ENCODE data around the gene KLHL34. TPM values are rescaled to one million over a fixed set of nuclear protein-coding genes. Genes with fewer than 3 reads are reported as not detected.

KLHL34 gene, protein sequence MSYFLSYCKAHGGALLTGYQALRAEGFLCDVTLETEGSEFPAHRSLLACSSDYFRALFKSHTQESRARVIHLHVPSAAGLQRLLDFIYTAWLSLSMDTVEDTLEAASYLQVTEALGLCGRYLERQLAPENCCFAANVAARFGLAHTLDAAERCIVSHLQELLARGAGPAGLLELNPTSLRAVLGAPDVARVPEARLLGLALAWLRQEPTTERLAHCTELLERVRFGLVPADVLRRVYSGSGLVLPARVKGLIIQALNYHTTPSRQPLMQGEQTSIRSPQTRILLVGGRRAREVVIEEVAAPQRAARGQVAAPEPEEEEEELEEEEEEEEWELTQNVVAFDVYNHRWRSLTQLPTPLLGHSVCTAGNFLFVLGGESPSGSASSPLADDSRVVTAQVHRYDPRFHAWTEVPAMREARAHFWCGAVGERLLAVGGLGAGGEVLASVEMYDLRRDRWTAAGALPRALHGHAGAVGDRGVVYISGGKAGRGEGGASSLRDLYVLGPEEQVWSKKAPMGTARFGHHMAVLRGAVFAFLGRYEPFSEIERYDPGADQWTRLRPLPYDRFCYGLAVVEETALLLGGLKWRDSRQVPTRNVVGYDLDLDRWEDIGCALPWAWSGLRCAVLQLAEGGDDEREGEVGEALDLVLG
- not detected in 2 replicates for total RNA-seq

DNA sequence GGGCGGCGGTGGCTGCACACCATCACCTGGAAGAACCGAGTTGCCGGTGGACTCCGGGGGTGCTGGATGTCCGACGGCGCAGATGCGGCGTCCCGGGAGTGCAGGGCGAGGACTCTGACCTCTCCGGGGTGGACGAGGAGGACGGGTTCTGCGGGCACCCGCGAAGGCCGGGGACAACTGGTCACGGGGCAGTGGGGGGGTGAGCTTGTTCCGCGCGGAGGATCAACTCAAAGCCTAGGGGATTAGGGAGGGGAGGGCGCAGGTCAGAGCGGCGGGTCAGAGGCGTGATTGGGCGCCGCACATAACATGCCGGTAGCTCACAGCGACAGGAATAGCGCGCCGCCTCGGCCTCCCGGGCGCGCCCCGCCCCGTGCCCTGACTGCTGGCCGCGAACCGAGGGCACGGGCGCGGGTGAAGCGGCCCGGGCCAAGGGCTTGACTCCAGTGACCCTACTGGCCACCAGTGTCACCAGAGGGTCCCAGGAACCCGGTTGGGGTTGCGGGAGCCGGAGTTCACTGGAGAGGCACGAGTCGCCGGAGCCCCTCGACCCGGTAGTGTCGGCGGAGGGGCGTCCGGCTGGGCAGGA, at the start of gene KLHL34:
KLHL34 (minus strand) TSS at position 179 of the 586 bp plus-strand sequence. CDS start 542 bp downstream, outside the sequence.

Other genes starting within 250 kb of the KLHL34 start
- not detected in 2 replicates for gene SMPX, start 99.8 kb upstream of the KLHL34 start, total RNA-seq
- 14.0 and 18.7 TPM in 2 replicates for gene MBTPS2, start 181.3 kb upstream of the KLHL34 start, total RNA-seq
- gene YY2, start 197.7 kb upstream of the KLHL34 start, total RNA-seq = 2.3 and 3.2 TPM in 2 replicates

All from thoracic aorta endothelial cell (primary cell).